Mesendoderm (in vitro differentiated cells): Measurements from ENCODE around the gene PUS1. TPM values are rescaled to one million over a fixed set of nuclear protein-coding genes. Genes with fewer than 3 reads are reported as not detected.
A peak's percentile ranks its signal among the peaks of the same experiment; 100 is the strongest.

ENCODE experiments used
- DNase-seq: peaks from one replicate; pipeline ENCODE4 v3.0.0; 2013
- H2AK5ac ChIP-seq: 2 replicates; pipeline ENCODE4 v1.6.1; 2013; ENCODE audit warnings: low read length, inconsistent platforms
- H2BK120ac ChIP-seq: 2 replicates; pipeline ENCODE4 v1.6.1; 2013; ENCODE audit warnings: low read depth, mild to moderate bottlenecking, low read length, moderate library complexity, mixed read lengths
- H2BK15ac ChIP-seq: replicated peaks from 2 replicates; pipeline ENCODE4 v1.6.1; 2013; ENCODE audit warnings: low read depth, mild to moderate bottlenecking, moderate library complexity
- H2BK5ac ChIP-seq: 2 replicates; pipeline ENCODE4 v1.6.1; 2013; ENCODE audit warnings: low read length, inconsistent platforms
- H3K18ac ChIP-seq: 2 replicates; pipeline ENCODE4 v1.6.1; 2013; ENCODE audit warnings: mild to moderate bottlenecking, low read length, mixed read lengths
- H3K23ac ChIP-seq: one replicate; pipeline ENCODE4 v1.6.1; 2013; ENCODE audit warnings: low read length
- H3K27ac ChIP-seq: 2 replicates; pipeline ENCODE4 v1.5.1; 2013; ENCODE audit warnings: low read depth, mild to moderate bottlenecking, inconsistent platforms, low read length, moderate library complexity
- H3K27me3 ChIP-seq: 2 replicates; pipeline ENCODE4 v1.6.1; 2013; ENCODE audit warnings: low read length, control low read depth, mild to moderate bottlenecking, inconsistent platforms; ENCODE audit not compliant: insufficient read depth, poor library complexity
- H3K36me3 ChIP-seq: 2 replicates; pipeline ENCODE4 v1.6.1; 2013; ENCODE audit warnings: low read length, inconsistent platforms; ENCODE audit not compliant: control insufficient read depth, insufficient read depth
- H3K4ac ChIP-seq: one replicate; pipeline ENCODE4 v1.6.1; 2013; ENCODE audit warnings: low read depth, mild to moderate bottlenecking, low read length, moderate library complexity
- H3K4me1 ChIP-seq: 2 replicates; pipeline ENCODE4 v1.6.1; 2013; ENCODE audit warnings: low read depth, low read length, inconsistent platforms; ENCODE audit not compliant: control insufficient read depth
- H3K4me2 ChIP-seq: 2 replicates; pipeline ENCODE4 v1.6.1; 2013; ENCODE audit warnings: low read length
- H3K4me3 ChIP-seq: 2 replicates; pipeline ENCODE4 v1.5.1; 2013; ENCODE audit warnings: mild to moderate bottlenecking, low read length
- H3K56ac ChIP-seq: one replicate; pipeline ENCODE4 v1.6.1; 2013; ENCODE audit warnings: low read length
- H3K79me1 ChIP-seq: 2 replicates; pipeline ENCODE4 v1.6.1; 2013; ENCODE audit warnings: low read length, inconsistent platforms
- H3K79me2 ChIP-seq: 2 replicates; pipeline ENCODE4 v1.6.1; 2013; ENCODE audit warnings: mild to moderate bottlenecking, low read length; ENCODE audit not compliant: control insufficient read depth, insufficient read depth
- H3K9ac ChIP-seq: 2 replicates; pipeline ENCODE4 v1.6.1; 2013; ENCODE audit warnings: low read length, inconsistent platforms
- H4K5ac ChIP-seq: one replicate; pipeline ENCODE4 v1.6.1; 2013; ENCODE audit warnings: low read length
- H4K8ac ChIP-seq: one replicate; pipeline ENCODE4 v1.6.1; 2013; ENCODE audit warnings: low read depth, mild to moderate bottlenecking, control low read depth, low read length, moderate library complexity
- WGBS: extraction: QIAGEN DNeasy Blood & Tissue Kit; methylation state at CpG from one replicate; pipeline ENCODE4 v1.1.7; 2013; ENCODE audit warnings: low lambda C conversion rate, missing lambda C conversion rate; ENCODE audit not compliant: insufficient coverage; ENCODE audit errors: extremely low coverage; 5-methylcytosine and 5-hydroxymethylcytosine counted together
- small RNA-seq: library from polyadenylated mRNA; stranded (forward); fragments of <200 nt; extraction: miRNeasy Mini kit (QIAGEN cat#:217004); gene quantifications from one replicate; pipeline ENCODE3, GENCODE V24; 2013; ENCODE audit not compliant: insufficient read depth

PUS1 gene

DNA sequence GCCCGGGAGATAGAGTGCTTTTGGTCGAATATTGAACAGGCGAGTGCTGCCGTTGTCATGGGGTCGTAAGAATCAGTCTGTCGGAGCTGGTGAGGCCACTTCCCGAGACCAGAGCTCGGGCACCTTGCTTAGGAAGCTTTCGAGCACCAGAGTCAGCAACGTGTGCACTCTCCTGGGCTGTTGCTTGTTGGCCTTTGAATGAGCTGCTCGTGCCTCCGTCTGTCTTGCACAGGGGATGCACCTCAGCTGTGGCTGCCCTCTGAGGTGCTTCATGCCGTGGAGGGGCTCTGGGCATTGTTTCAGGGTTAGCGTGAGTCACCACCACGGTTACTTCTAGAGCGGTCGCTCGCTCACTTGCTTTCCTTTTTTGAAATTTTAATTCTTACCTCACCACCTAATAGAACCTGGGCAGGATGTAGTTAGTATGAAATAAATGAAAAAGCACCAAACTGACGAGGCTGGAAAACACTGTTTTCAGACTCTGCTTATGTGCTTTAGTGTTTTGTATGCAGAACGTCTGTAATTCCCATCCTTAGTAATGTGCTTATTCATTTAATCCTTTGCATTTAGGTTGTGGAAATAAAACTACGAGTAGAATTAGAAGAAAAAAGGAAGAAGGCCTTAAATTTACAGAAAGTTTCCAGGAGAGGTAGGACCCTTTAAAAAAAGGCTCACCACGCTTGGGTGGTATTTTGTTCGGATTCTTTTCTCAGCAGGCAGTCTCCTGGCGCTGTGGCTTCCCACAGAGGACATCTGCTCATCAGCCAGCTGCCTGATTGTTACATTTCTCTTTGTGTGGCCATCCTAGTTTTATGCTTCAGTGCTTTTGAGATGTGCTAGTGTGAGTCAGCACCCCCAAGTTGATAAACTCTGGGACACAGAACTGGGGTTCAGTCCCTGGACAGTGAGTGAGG lies 61.2 kb downstream of the PUS1 start:
- H3K56ac ChIP-seq: peak overlapping the region; percentile 71
- H4K5ac ChIP-seq: no peak overlapping the region
- peaks cover 14% of the 10 kb centered on the region for H3K4me1 ChIP-seq
- H3K4me3 ChIP-seq: no peak overlapping the region
- no peaks in the 10 kb centered on the region for H3K79me2 ChIP-seq
- no peak overlapping the region for H3K4me2 ChIP-seq
- peaks cover 13% of the 10 kb centered on the region for H3K36me3 ChIP-seq
- H3K18ac ChIP-seq: peak overlapping the region; percentile 55
- no CpG with 5 or more reads among the region's 24 CpGs for WGBS
- H4K8ac ChIP-seq: no peak overlapping the region
- peaks cover 2% of the 10 kb centered on the region for H3K79me1 ChIP-seq
- peak overlapping the region; percentile 73 for H2BK5ac ChIP-seq
- no peaks in the 10 kb centered on the region for H3K27me3 ChIP-seq
- H2AK5ac ChIP-seq: peak overlapping the region; percentile 19
- H3K23ac ChIP-seq: no peak overlapping the region
- H3K4ac ChIP-seq: peak overlapping the region; percentile 63
- H3K27ac ChIP-seq: peak overlapping the region; percentile 73
- H2BK120ac ChIP-seq: no peak overlapping the region
- no peak overlapping the region for H3K9ac ChIP-seq
- no peak overlapping the region for H2BK15ac ChIP-seq
- DNase-seq: peak; percentile 79

- peak overlapping the region; percentile 68 for H3K56ac ChIP-seq
- H4K5ac ChIP-seq: no peak overlapping the region
- peaks cover 2% of the 10 kb centered on the region for H3K79me1 ChIP-seq
- H2BK5ac ChIP-seq: peak overlapping the region; percentile 73
- peak overlapping the region; percentile 62 for H3K27ac ChIP-seq
- peak overlapping the region; percentile 55 for H3K18ac ChIP-seq
- H2BK15ac ChIP-seq: no peak overlapping the region
- peak overlapping the region; percentile 63 for H3K4ac ChIP-seq
- H3K9ac ChIP-seq: peak overlapping the region; percentile 49
- peak overlapping the region; percentile 89 for H3K23ac ChIP-seq
- H2BK120ac ChIP-seq: no peak overlapping the region
- H3K4me3 ChIP-seq: no peak overlapping the region
- no peak overlapping the region for H4K8ac ChIP-seq
- peaks cover 13% of the 10 kb centered on the region for H3K36me3 ChIP-seq
- no peaks in the 10 kb centered on the region for H3K79me2 ChIP-seq
- no peak overlapping the region for H3K4me2 ChIP-seq
- H2AK5ac ChIP-seq: peak overlapping the region; percentile 72
- WGBS: no CpG with 5 or more reads among the region's 9 CpGs
- H3K27me3 ChIP-seq: no peaks in the 10 kb centered on the region
- no peak for DNase-seq
- peaks cover 14% of the 10 kb centered on the region for H3K4me1 ChIP-seq
These were observed 61.9 kb downstream of the PUS1 start for GRCh38 chr12:131990980-131991305.

GRCh38 chr12:131991816-131992430 lies 62.8 kb downstream of the PUS1 start:
- H4K5ac ChIP-seq: no peak overlapping the region
- no peak overlapping the region for H3K4me2 ChIP-seq
- no peak overlapping the region for H2AK5ac ChIP-seq
- H3K36me3 ChIP-seq: peaks cover 11% of the 10 kb centered on the region
- no peak overlapping the region for H3K18ac ChIP-seq
- no peak overlapping the region for H3K4me3 ChIP-seq
- H3K9ac ChIP-seq: no peak overlapping the region
- H3K56ac ChIP-seq: peak overlapping the region; percentile 47
- no CpG with 5 or more reads among the region's 11 CpGs for WGBS
- no peak overlapping the region for H2BK15ac ChIP-seq
- no peak overlapping the region for H3K27ac ChIP-seq
- no peak overlapping the region for H2BK5ac ChIP-seq
- H2BK120ac ChIP-seq: no peak overlapping the region
- peaks cover 2% of the 10 kb centered on the region for H3K79me1 ChIP-seq
- DNase-seq: no peak
- no peak overlapping the region for H3K23ac ChIP-seq
- H3K4ac ChIP-seq: no peak overlapping the region
- H4K8ac ChIP-seq: no peak overlapping the region
- H3K79me2 ChIP-seq: no peaks in the 10 kb centered on the region
- peaks cover 14% of the 10 kb centered on the region for H3K4me1 ChIP-seq
- no peaks in the 10 kb centered on the region for H3K27me3 ChIP-seq

DNA sequence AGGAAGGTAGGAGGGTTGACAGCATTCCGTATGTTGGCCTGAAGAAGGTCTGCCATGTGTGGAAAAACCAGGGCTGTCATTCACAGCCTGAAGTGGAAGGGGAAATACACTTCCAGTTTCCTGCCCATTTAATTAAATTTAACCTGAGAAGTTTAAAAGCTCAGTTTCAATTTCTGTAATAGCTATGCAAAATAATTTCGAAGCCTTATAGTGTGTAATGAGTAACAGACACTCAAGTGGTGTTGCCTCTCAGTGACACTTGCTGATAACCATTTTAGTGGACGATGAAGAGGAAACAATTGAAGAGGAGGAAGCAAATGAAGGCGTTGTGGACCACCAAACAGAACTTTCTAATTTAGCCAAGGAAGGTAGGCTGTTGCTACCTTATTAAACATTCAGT lies 65.5 kb downstream of the PUS1 start:
- Histone ChIP-seq H3K9ac (no peak overlapping the region), H3K18ac (no peak overlapping the region), H3K4me2 (no peak overlapping the region), H3K4ac (no peak overlapping the region), H3K4me3 (no peak overlapping the region), H3K4me1 (peaks cover 11% of the 10 kb centered on the region), H3K56ac (no peak overlapping the region), H2BK120ac (no peak overlapping the region), H2BK15ac (no peak overlapping the region), H3K23ac (no peak overlapping the region), H3K27ac (no peak overlapping the region), H4K5ac (no peak overlapping the region), H3K36me3 (peaks cover 11% of the 10 kb centered on the region), H4K8ac (no peak overlapping the region), H3K79me2 (no peaks in the 10 kb centered on the region), H3K79me1 (peaks cover 2% of the 10 kb centered on the region), H2BK5ac (no peak overlapping the region), H2AK5ac (no peak overlapping the region), H3K27me3 (no peaks in the 10 kb centered on the region)
- no peak for DNase-seq
- WGBS: no CpG with 5 or more reads among the region's 4 CpGs

Small RNA genes lying within 50 kb of the gene (small RNA-seq; reads per million reads assigned to genes)
- not detected for gene AC131009.3
